IMR-90 (cell line): Measurements from ENCODE around the gene PLLP. TPM values are rescaled to one million over a fixed set of nuclear protein-coding genes. Genes with fewer than 3 reads are reported as not detected.

Experiments used
- ATAC-seq: fragments of 200-7000 bp; cut with Tn5 transposase; 2 replicates; pipeline ENCODE4 v1.9.1; 2020; ENCODE audit warnings: low read depth, mild to moderate bottlenecking, moderate library complexity
- BruUV-seq: library from RNA; stranded (reverse); fragments of 400-500 nt; replicated peaks from 2 replicates; lab custom pipeline; 2021; lab: Mats Ljungman, UMichigan
- CTCF ChIA-PET: fragments of 300-600 bp; formaldehyde crosslinking; extraction: SDS; loops from one replicate; lab custom pipeline; 2021; ENCODE audit warnings: antibody characterized with exemption; lab: Yijun Ruan, JAX
- POLR2A ChIA-PET: fragments of 300-600 bp; sonication (Branson Sonifier 250); formaldehyde crosslinking; loops from one replicate; lab custom pipeline; 2022; ENCODE audit warnings: antibody characterized with exemption; ENCODE audit not compliant: unreplicated experiment; lab: Charles Lee
- DNase-seq: peaks from one replicate; pipeline ENCODE4 v3.0.0; 2013
- H2AFZ ChIP-seq: replicated peaks from 2 replicates; pipeline ENCODE3; 2013; ENCODE audit warnings: low read length, mild to moderate bottlenecking; ENCODE audit not compliant: poor library complexity
- H2AK5ac ChIP-seq: 2 replicates; pipeline ENCODE4 v1.6.1; 2013; ENCODE audit warnings: low read depth, low read length, inconsistent platforms
- H2AK9ac ChIP-seq: replicated peaks from 2 replicates; pipeline ENCODE3; 2013; ENCODE audit warnings: mild to moderate bottlenecking, low read depth, low read length, moderate library complexity; ENCODE audit not compliant: poor library complexity
- H2BK120ac ChIP-seq: 2 replicates; pipeline ENCODE4 v1.6.1; 2013; ENCODE audit warnings: low read depth, low read length, inconsistent platforms
- H2BK15ac ChIP-seq: 3 replicates; pipeline ENCODE4 v1.6.1; 2013; ENCODE audit warnings: low read depth, low read length, inconsistent platforms
- H2BK20ac ChIP-seq: 2 replicates; pipeline ENCODE4 v1.6.1; 2013; ENCODE audit warnings: low read depth, mild to moderate bottlenecking, inconsistent platforms, low read length, moderate library complexity
- H2BK5ac ChIP-seq: 2 replicates; pipeline ENCODE4 v1.6.1; 2013; ENCODE audit warnings: mild to moderate bottlenecking, low read depth, low read length, inconsistent platforms; ENCODE audit not compliant: poor library complexity, severe bottlenecking
- H3K14ac ChIP-seq: replicated peaks from 2 replicates; pipeline ENCODE4 v1.6.1; 2013; ENCODE audit warnings: low read depth, low read length, inconsistent platforms
- H3K18ac ChIP-seq: 2 replicates; pipeline ENCODE4 v1.6.1; 2013; ENCODE audit warnings: low read depth, low read length, control low read depth
- H3K23ac ChIP-seq: 2 replicates; pipeline ENCODE4 v1.6.1; 2013; ENCODE audit warnings: low read depth, low read length, inconsistent platforms
- H3K27ac ChIP-seq: 2 replicates; pipeline ENCODE4 v1.5.1; 2013; ENCODE audit warnings: mild to moderate bottlenecking, control low read depth, low read length; ENCODE audit not compliant: insufficient read depth
- H3K27me3 ChIP-seq: 2 replicates; pipeline ENCODE4 v1.6.1; 2013; ENCODE audit warnings: low read length; ENCODE audit not compliant: control insufficient read depth, insufficient read depth
- H3K36me3 ChIP-seq: 2 replicates; pipeline ENCODE4 v1.6.1; 2013; ENCODE audit warnings: low read length, mixed read lengths; ENCODE audit not compliant: control insufficient read depth, insufficient read depth
- H3K4ac ChIP-seq: 2 replicates; pipeline ENCODE4 v1.6.1; 2013; ENCODE audit warnings: low read depth, low read length, inconsistent platforms
- H3K4me1 ChIP-seq: 2 replicates; pipeline ENCODE4 v1.6.1; 2013; ENCODE audit warnings: low read length, mixed read lengths; ENCODE audit not compliant: control insufficient read depth, insufficient read depth
- H3K4me2 ChIP-seq: 2 replicates; pipeline ENCODE4 v1.6.1; 2013; ENCODE audit warnings: low read depth, mild to moderate bottlenecking, control low read depth, low read length, moderate library complexity
- H3K4me3 ChIP-seq: 2 replicates; pipeline ENCODE4 v1.5.1; 2013; ENCODE audit warnings: low read depth, mild to moderate bottlenecking, control low read depth, low read length, moderate library complexity; ENCODE audit not compliant: insufficient read depth
- H3K56ac ChIP-seq: 2 replicates; pipeline ENCODE4 v1.6.1; 2013; ENCODE audit warnings: low read length, inconsistent platforms; ENCODE audit not compliant: insufficient read depth; ENCODE audit errors: extremely low read depth
- H3K79me1 ChIP-seq, 2 experiments: 2 replicates each; pipeline ENCODE4 v1.6.1; 2013; ENCODE audit warnings: low read length in 2 of 2, inconsistent platforms in 1 of 2, low read depth in 1 of 2
- H3K9ac ChIP-seq: 2 replicates; pipeline ENCODE4 v1.6.1; 2013; ENCODE audit warnings: low read depth, low read length, control low read depth
- H3K9me1 ChIP-seq: 2 replicates; pipeline ENCODE4 v1.6.1; 2013; ENCODE audit warnings: low read length, inconsistent platforms; ENCODE audit not compliant: insufficient read depth
- H3K9me3 ChIP-seq: 2 replicates; pipeline ENCODE4 v1.6.1; 2013; ENCODE audit warnings: low read length; ENCODE audit not compliant: control insufficient read depth, insufficient read depth
- H4K20me1 ChIP-seq: 2 replicates; pipeline ENCODE4 v1.6.1; 2013; ENCODE audit warnings: low read length, inconsistent platforms; ENCODE audit not compliant: insufficient read depth
- H4K5ac ChIP-seq: 2 replicates; pipeline ENCODE4 v1.6.1; 2013; ENCODE audit warnings: mild to moderate bottlenecking, low read depth, low read length, control low read depth
- H4K8ac ChIP-seq, 2 experiments: 2 replicates each; pipeline ENCODE4 v1.6.1; 2013; ENCODE audit warnings: low read depth in 2 of 2, low read length in 2 of 2, control low read depth in 1 of 2, inconsistent platforms in 1 of 2
- H4K91ac ChIP-seq: 2 replicates; pipeline ENCODE4 v1.6.1; 2013; ENCODE audit warnings: low read depth, low read length, inconsistent platforms; ENCODE audit not compliant: insufficient read depth
- CEBPB ChIP-seq: IDR thresholded peaks from 2 replicates; pipeline ENCODE4 v1.6.1; 2012; ENCODE audit warnings: low read depth, low read length, improper control_type of control experiment
- CHD1 ChIP-seq: IDR thresholded peaks from 2 replicates; pipeline ENCODE4 v1.6.1; 2012; ENCODE audit warnings: low read depth, low read length, improper control_type of control experiment
- FOS ChIP-seq: fragments of 150-350 bp; IDR thresholded peaks from 2 replicates; pipeline ENCODE4 v1.6.1; 2016; ENCODE audit warnings: low read depth, low read length
- MAFK ChIP-seq: IDR thresholded peaks from 2 replicates; pipeline ENCODE4 v1.6.1; 2012; ENCODE audit warnings: low read depth, low read length, improper control_type of control experiment
- NFE2L2 ChIP-seq: fragments of 150-350 bp; IDR thresholded peaks from 2 replicates; pipeline ENCODE4 v1.6.1; 2016; ENCODE audit warnings: low read depth, mild to moderate bottlenecking, low read length
- POLR2A ChIP-seq: IDR thresholded peaks from 2 replicates; pipeline ENCODE4 v1.6.1; 2012; ENCODE audit warnings: mild to moderate bottlenecking, low read depth, low read length
- RAD21 ChIP-seq: IDR thresholded peaks from 2 replicates; pipeline ENCODE4 v1.6.1; 2012; ENCODE audit warnings: low read length, improper control_type of control experiment
- RFX5 ChIP-seq: IDR thresholded peaks from 2 replicates; pipeline ENCODE4 v1.8.0; 2012; ENCODE audit warnings: low read depth, mild to moderate bottlenecking, low read length, moderate library complexity
- WGBS, 2 experiments: methylation state at CpG; one replicate each; pipeline versions ENCODE4 v1.1.5 to v1.1.7; 2013; ENCODE audit warnings: missing lambda C conversion rate in 2 of 2; ENCODE audit not compliant: insufficient read length in 1 of 2; ENCODE audit errors: extremely low coverage in 2 of 2; 5-methylcytosine and 5-hydroxymethylcytosine counted together
- dilution Hi-C: fragments of 300-500 bp; cut with HindIII; formaldehyde crosslinking; loops from one replicate; pipeline ENCODE4 v1.14.3; 2018; ENCODE audit warnings: low sequenced_read_pairs; ENCODE audit not compliant: unreplicated experiment
- in situ Hi-C: fragments of 300-500 bp; cut with MboI; formaldehyde crosslinking; loops from 3 replicates; pipeline ENCODE4 v1.14.3; 2019; ENCODE audit warnings: low sequenced_read_pairs, inconsistent platforms, mixed read lengths
- intact Hi-C: fragments of 100-400 bp; cut with micrococcal nuclease; formaldehyde crosslinking; loops from 2 replicates; pipeline ENCODE4 v1.10.0; 2022
- polyA plus RNA-seq, 3 experiments: library from polyadenylated mRNA; depleted of rRNA; stranded (reverse); fragments of >200 nt; gene quantifications; 2 replicates each; pipeline ENCODE4 v1.2.3, GENCODE V29; 2012; ENCODE audit warnings: low replicate concordance in 1 of 3
- total RNA-seq: library from RNA; depleted of rRNA; stranded (reverse); fragments of >200 nt; gene quantifications from 2 replicates; pipeline ENCODE4 v1.2.3, GENCODE V29; 2012
- TF ChIP-seq, protein P1 (sequence below): fragments of 150-350 bp; IDR thresholded peaks from 2 replicates; pipeline ENCODE4 v1.6.1; 2017; ENCODE audit warnings: mild to moderate bottlenecking, antibody characterized with exemption, low read length, low read depth
- TF ChIP-seq, protein P2 (sequence below): fragments of 150-350 bp; IDR thresholded peaks from 2 replicates; pipeline ENCODE4 v1.6.1; 2016; ENCODE audit warnings: low read depth, mild to moderate bottlenecking, low read length, moderate library complexity, borderline replicate concordance
- TF ChIP-seq, protein P3 (sequence below): conservative IDR thresholded peaks from 2 replicates; pipeline ENCODE4 v1.5.1; 2012; ENCODE audit warnings: mild to moderate bottlenecking, low read depth, low read length, improper control_type of control experiment

PLLP gene
- total and polyA plus RNA-seq, 2 of the 4 experiments (the other 2 are of a cell fraction): 0.05 TPM; not detected in 1

DNA sequence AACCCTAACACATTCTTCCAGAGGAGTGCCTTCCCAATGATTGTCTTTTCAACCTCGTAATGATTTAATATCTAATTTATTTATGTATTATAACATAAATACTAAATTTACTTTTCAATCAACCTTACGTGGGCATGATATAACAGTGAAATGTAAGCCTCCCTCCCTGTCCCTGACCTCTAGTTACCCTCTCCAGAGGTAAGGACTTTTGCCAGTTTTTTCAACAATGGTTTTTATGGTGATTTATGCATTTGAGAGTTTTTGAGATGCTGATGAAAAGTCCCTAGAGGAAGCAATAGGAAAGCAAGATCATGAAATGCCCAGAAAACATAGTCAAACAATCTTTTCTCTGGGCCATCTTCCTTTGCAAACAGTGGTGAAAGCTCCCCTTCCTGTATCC is 35.2 kb upstream of the PLLP start:
- H3K79me1 ChIP-seq: no peaks in the 10 kb centered on the region
- H3K36me3 ChIP-seq: no peaks in the 10 kb centered on the region
- no peak overlapping the region for H3K4ac ChIP-seq
- DNase-seq (no peak), ATAC-seq (no peak)
- H3K9me1 ChIP-seq: peaks cover 7% of the 10 kb centered on the region
- no peak overlapping the region for H2BK5ac ChIP-seq
- H4K8ac ChIP-seq: no peak overlapping the region
- TF ChIP-seq CHD1 (no peak), CEBPB (no peak), NFE2L2 (no peak), RFX5 (no peak), MAFK (no peak), POLR2A (no peak), RAD21 (no peak), FOS (no peak)
- TF ChIP-seq, protein P1, sequence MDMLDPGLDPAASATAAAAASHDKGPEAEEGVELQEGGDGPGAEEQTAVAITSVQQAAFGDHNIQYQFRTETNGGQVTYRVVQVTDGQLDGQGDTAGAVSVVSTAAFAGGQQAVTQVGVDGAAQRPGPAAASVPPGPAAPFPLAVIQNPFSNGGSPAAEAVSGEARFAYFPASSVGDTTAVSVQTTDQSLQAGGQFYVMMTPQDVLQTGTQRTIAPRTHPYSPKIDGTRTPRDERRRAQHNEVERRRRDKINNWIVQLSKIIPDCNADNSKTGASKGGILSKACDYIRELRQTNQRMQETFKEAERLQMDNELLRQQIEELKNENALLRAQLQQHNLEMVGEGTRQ: no peak
- TF ChIP-seq, protein P2, sequence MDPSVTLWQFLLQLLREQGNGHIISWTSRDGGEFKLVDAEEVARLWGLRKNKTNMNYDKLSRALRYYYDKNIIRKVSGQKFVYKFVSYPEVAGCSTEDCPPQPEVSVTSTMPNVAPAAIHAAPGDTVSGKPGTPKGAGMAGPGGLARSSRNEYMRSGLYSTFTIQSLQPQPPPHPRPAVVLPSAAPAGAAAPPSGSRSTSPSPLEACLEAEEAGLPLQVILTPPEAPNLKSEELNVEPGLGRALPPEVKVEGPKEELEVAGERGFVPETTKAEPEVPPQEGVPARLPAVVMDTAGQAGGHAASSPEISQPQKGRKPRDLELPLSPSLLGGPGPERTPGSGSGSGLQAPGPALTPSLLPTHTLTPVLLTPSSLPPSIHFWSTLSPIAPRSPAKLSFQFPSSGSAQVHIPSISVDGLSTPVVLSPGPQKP: no peak
- TF ChIP-seq, protein P3, sequence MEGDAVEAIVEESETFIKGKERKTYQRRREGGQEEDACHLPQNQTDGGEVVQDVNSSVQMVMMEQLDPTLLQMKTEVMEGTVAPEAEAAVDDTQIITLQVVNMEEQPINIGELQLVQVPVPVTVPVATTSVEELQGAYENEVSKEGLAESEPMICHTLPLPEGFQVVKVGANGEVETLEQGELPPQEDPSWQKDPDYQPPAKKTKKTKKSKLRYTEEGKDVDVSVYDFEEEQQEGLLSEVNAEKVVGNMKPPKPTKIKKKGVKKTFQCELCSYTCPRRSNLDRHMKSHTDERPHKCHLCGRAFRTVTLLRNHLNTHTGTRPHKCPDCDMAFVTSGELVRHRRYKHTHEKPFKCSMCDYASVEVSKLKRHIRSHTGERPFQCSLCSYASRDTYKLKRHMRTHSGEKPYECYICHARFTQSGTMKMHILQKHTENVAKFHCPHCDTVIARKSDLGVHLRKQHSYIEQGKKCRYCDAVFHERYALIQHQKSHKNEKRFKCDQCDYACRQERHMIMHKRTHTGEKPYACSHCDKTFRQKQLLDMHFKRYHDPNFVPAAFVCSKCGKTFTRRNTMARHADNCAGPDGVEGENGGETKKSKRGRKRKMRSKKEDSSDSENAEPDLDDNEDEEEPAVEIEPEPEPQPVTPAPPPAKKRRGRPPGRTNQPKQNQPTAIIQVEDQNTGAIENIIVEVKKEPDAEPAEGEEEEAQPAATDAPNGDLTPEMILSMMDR: no peak
- ChIA-PET POLR2A (no interaction called here), CTCF (no interaction called here)
- H3K4me1 ChIP-seq: peaks cover 7% of the 10 kb centered on the region
- H2BK20ac ChIP-seq: no peak overlapping the region
- no peak overlapping the region for H3K18ac ChIP-seq
- H4K20me1 ChIP-seq: no peaks in the 10 kb centered on the region
- intact Hi-C loops (no loop called here), in situ Hi-C loops (no loop called here), dilution Hi-C loops (no loop called here)
- H2AK9ac ChIP-seq: no peak overlapping the region
- no peak overlapping the region for H2AK5ac ChIP-seq
- H2BK120ac ChIP-seq: no peak overlapping the region
- H2AFZ ChIP-seq: no peak overlapping the region
- no peak overlapping the region for H3K23ac ChIP-seq
- no TSS peak for BruUV-seq
- H3K9me3 ChIP-seq: no peaks in the 10 kb centered on the region
- no CpG with 5 or more reads among the region's 2 CpGs for WGBS, 2 experiments
- no peak overlapping the region for H3K27ac ChIP-seq
- no peak overlapping the region for H2BK15ac ChIP-seq
- H3K27me3 ChIP-seq: peaks cover 3% of the 10 kb centered on the region
- H3K9ac ChIP-seq: no peak overlapping the region
- H4K5ac ChIP-seq: no peak overlapping the region
- H3K4me3 ChIP-seq: no peak overlapping the region
- no peak overlapping the region for H4K91ac ChIP-seq
- H3K4me2 ChIP-seq: no peak overlapping the region
- H3K14ac ChIP-seq: no peak overlapping the region
- no peak overlapping the region for H3K56ac ChIP-seq
